ENCODE measurements around the gene PID1.

Gene PID1

DNA sequence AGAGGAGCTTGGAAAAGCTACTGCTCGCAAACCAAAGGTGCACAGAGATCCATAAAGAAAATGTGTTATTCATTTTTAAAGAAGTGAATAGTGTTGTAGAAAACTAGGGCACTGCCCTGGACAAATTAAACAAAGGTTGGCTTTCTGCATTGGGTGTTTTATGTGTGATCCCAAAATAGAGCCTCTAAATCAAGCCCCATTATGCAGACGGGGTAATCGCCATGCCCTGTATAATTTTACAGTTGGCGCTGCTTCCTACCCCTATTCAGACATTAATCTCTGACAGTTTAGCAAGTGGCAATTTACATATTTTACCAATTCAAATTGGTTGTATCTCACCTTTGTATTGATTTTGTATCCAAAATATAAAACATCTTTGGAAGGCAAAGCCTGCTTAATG, 109.1 kb downstream of the PID1 start:
- TF ChIP-seq, protein P1, sequence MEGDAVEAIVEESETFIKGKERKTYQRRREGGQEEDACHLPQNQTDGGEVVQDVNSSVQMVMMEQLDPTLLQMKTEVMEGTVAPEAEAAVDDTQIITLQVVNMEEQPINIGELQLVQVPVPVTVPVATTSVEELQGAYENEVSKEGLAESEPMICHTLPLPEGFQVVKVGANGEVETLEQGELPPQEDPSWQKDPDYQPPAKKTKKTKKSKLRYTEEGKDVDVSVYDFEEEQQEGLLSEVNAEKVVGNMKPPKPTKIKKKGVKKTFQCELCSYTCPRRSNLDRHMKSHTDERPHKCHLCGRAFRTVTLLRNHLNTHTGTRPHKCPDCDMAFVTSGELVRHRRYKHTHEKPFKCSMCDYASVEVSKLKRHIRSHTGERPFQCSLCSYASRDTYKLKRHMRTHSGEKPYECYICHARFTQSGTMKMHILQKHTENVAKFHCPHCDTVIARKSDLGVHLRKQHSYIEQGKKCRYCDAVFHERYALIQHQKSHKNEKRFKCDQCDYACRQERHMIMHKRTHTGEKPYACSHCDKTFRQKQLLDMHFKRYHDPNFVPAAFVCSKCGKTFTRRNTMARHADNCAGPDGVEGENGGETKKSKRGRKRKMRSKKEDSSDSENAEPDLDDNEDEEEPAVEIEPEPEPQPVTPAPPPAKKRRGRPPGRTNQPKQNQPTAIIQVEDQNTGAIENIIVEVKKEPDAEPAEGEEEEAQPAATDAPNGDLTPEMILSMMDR (conservative IDR thresholded peaks at IDR 0.05; ENCODE audit: control insufficient read depth, insufficient read depth, low read depth, low read length), result no peak
- no peak overlapping the region for H3K4me3 ChIP-seq (ENCODE audit: control insufficient read depth, low read depth, low read length)
- DNase-seq (ENCODE audit: low read depth), result no peak

DNA sequence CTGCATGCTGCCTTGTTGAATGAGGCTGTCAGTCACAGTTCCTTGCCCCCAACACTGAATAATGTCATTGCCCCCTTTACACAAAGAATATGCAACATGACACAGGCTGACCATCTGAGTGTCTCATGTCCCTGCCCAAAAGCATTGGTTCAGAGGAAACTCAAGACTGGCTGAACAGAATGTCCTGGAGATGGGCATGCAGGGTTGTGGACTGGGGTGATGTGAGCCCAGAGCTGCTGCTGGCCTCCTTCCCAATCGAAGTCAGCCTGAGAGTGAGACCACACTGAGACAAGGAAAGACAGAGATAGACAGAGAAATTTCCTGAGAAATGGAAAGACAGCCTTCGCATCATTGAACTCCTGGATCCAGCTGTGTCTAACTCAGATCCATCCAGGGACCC, 110.1 kb downstream of the PID1 start:
- TF ChIP-seq, protein P1 (conservative IDR thresholded peaks at IDR 0.05; ENCODE audit: control insufficient read depth, insufficient read depth, low read depth, low read length), result no peak
- DNase-seq (ENCODE audit: low read depth), result no peak
- H3K4me3 ChIP-seq (ENCODE audit: control insufficient read depth, low read depth, low read length), result no peak overlapping the region

DNA sequence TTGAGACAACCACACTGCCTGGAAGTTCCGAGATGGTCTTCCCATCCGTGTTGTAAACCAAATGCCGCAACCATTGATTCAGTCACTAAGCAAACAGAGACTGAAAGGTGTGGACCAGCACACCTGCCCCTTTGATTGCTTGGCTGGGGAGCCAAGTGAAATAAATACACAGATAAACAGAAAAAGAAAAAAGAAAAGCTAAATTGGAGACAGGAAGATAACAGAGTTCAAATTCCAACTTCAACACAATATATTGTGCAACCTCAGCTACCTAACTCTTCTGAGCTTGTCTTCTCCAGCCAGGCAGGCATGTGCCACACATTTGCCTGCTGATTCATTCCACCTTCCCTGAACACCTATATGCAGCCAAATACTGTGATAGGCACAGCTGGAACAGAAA, 110.9 kb downstream of the PID1 start:
- TF ChIP-seq, protein P1 (conservative IDR thresholded peaks at IDR 0.05; ENCODE audit: control insufficient read depth, insufficient read depth, low read depth, low read length), result no peak
- no peak for DNase-seq (ENCODE audit: low read depth)
- H3K4me3 ChIP-seq (ENCODE audit: control insufficient read depth, low read depth, low read length), result no peak overlapping the region

DNA sequence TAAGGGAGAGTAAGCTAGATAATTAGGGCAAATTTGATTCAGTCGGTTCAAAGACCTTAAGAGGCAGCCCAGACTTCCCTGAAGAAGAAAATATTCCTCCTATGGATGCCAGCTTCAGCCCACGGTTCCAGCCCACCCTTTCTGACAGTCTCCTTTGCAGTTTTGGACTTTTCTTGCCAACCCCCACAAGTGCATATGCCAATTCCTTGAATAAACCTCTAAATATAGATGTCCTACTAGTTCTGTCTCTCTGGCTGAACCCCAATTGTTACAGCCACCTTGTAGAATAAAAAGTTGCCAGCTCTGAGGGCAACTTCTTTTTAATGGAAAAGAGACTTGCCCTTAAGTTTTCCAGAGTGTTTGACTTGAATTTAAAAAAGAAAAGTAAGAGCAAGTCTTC, 111.7 kb downstream of the PID1 start:
- TF ChIP-seq, protein P1 (conservative IDR thresholded peaks at IDR 0.05; ENCODE audit: control insufficient read depth, insufficient read depth, low read depth, low read length), result no peak
- no peak for DNase-seq (ENCODE audit: low read depth)

DNA sequence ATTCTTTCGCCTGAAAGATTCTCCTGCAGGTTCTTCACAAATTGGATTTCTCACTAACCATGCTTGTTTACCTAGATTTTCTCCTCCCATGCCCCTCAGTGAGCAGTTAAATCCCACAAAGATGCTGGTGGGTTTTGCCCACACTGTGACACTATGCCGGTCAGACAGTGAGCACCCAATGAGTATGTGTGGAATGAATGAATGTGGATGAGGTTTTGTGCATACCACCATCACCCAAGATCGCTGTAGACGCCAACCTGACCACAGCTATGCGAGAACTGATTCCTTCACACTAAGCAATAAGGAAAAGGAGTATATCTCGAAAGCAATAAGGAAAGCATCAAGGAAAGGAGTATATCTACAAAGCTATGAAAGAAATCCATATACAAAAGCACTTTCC, 116.7 kb downstream of the PID1 start:
- DNase-seq (ENCODE audit: low read depth), result peak; percentile 10
- no peak overlapping the region for H3K4me3 ChIP-seq (ENCODE audit: control insufficient read depth, low read depth, low read length)
- TF ChIP-seq, protein P1 (conservative IDR thresholded peaks at IDR 0.05; ENCODE audit: control insufficient read depth, insufficient read depth, low read depth, low read length), result no peak

More for the DNA sequence above, 111.7 kb downstream of the PID1 start:
- H3K4me3 ChIP-seq (ENCODE audit: control insufficient read depth, low read depth, low read length), result no peak overlapping the region

DNA sequence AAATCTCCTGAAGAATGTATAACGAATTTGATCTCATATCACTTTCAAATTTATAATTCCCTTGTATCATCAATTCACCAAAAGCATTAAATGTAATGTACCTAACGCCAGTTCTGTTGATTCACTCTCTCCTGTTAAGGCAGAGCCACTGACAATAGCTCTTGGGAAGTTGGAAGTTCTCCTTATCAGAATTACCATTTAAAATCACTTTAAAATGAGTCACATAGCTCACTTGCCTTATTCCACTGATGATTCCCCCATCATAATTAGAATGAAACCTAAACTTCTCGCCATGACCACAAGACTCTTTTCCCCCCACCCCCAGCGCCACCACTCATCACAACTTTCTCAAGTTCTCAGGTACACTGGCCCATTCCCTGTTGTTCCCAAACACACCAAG, 117.1 kb downstream of the PID1 start:
- no peak for DNase-seq (ENCODE audit: low read depth)
- TF ChIP-seq, protein P1 (conservative IDR thresholded peaks at IDR 0.05; ENCODE audit: control insufficient read depth, insufficient read depth, low read depth, low read length), result no peak
- H3K4me3 ChIP-seq (ENCODE audit: control insufficient read depth, low read depth, low read length), result no peak overlapping the region

DNA sequence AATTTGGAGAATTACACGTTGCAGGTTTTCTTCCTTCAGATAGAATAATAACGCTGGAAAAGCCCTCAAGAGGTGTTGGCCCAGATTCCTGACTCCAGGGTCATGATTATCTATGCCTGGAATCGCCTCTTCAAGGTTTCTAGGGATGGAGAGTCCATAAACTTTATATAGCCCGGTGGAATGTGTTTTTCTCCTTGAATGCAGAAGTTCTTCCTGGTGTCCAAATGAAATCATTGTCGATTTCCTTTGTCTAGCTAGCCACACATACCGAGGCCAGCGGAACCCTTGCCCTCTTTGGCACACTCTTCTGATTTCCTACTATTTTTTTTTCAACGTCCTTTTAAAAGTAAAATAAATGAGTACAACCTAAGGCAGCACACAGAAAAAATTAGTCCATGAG, 117.8 kb downstream of the PID1 start:
- DNase-seq (ENCODE audit: low read depth), result no peak
- TF ChIP-seq, protein P1 (conservative IDR thresholded peaks at IDR 0.05; ENCODE audit: control insufficient read depth, insufficient read depth, low read depth, low read length), result no peak
- no peak overlapping the region for H3K4me3 ChIP-seq (ENCODE audit: control insufficient read depth, low read depth, low read length)
